Left ventricle myocardium superior (tissue), 1 donor: ENCODE measurements around the gene ULK4. TPM values are rescaled to one million over a fixed set of nuclear protein-coding genes. Genes with fewer than 3 reads are reported as not detected.
A peak's percentile ranks its signal among the peaks of the same experiment; 100 is the strongest.

ENCODE experiments used
- ATAC-seq: fragments of 200-7000 bp; cut with Tn5 transposase; one replicate; pipeline ENCODE4 v1.9.1; 2020; ENCODE audit warnings: mild to moderate bottlenecking, moderate library complexity
- DNase-seq: peaks from one replicate; pipeline ENCODE4 v3.0.0-alpha.2; 2020
- intact Hi-C: fragments of 100-400 bp; cut with micrococcal nuclease; formaldehyde crosslinking; loops from one replicate; pipeline ENCODE4 v1.11.0; 2022
- total RNA-seq: library from RNA; stranded (reverse); fragmentation: NEBNext Ultra II Directional; extraction: Animal tissue kit (Norgen Biotek cat#: 25700); gene quantifications from one replicate; pipeline ENCODE4 v1.2.1, GENCODE V29; 2021
- donor health status: DM: no; HTN: yes; CAD: no; lungs with severe emphysema.

The ULK4 gene
- total RNA-seq, 1 donor from 2014 or later = 1.5 TPM

- intact Hi-C loops = no loop called here
- ATAC-seq (no peak), DNase-seq (no peak)
These were observed 353.6 kb downstream of the ULK4 start for GRCh38 chr3:41608347-41608746.

- DNase-seq (no peak), ATAC-seq (no peak)
- intact Hi-C loops = no loop called here
These were observed 358.1 kb downstream of the ULK4 start for GRCh38 chr3:41603807-41604206.

- no peak for ATAC-seq
- intact Hi-C loops = no loop called here
- no peak for DNase-seq
These were observed 359.8 kb downstream of the ULK4 start for GRCh38 chr3:41602121-41602520.

GRCh38 chr3:41601404-41601987 lies 360.4 kb downstream of the ULK4 start:
- ATAC-seq (no peak), DNase-seq (no peak)
- intact Hi-C loops = no loop called here

GRCh38 chr3:41600616-41601015 lies 361.3 kb downstream of the ULK4 start:
- intact Hi-C loops = no loop called here
- no peak for ATAC-seq

GRCh38 chr3:41599127-41599484 lies 362.8 kb downstream of the ULK4 start:
- no peak for ATAC-seq
- intact Hi-C loops = no loop called here
- DNase-seq = no peak

More at GRCh38 chr3:41600616-41601015, 361.3 kb downstream of the ULK4 start:
- DNase-seq = no peak

GRCh38 chr3:41598402-41599126 lies 363.3 kb downstream of the ULK4 start:
- intact Hi-C loops = no loop called here
- DNase-seq = no peak
- peak; percentile 23 for ATAC-seq

- DNase-seq = no peak
- no peak for ATAC-seq
- intact Hi-C loops = no loop called here
These were observed 368.1 kb downstream of the ULK4 start for GRCh38 chr3:41593774-41594173.

- ATAC-seq (no peak), DNase-seq (no peak)
- intact Hi-C loops = no loop called here
These were observed 369.0 kb downstream of the ULK4 start for GRCh38 chr3:41592753-41593510.

GRCh38 chr3:41583014-41583413 lies 378.9 kb downstream of the ULK4 start:
- DNase-seq (no peak), ATAC-seq (no peak)
- intact Hi-C loops = no loop called here

GRCh38 chr3:41581700-41582099 lies 380.2 kb downstream of the ULK4 start:
- DNase-seq (no peak), ATAC-seq (no peak)
- intact Hi-C loops = no loop called here

GRCh38 chr3:41580274-41580959 lies 381.5 kb downstream of the ULK4 start:
- intact Hi-C loops = no loop called here
- DNase-seq (no peak), ATAC-seq (no peak)

- intact Hi-C loops = no loop called here
- DNase-seq (no peak), ATAC-seq (no peak)
These were observed 382.0 kb downstream of the ULK4 start for GRCh38 chr3:41579861-41580260.

GRCh38 chr3:41578798-41579197 lies 383.1 kb downstream of the ULK4 start:
- DNase-seq = no peak
- no peak for ATAC-seq
- intact Hi-C loops = no loop called here

GRCh38 chr3:41575724-41576123 lies 386.2 kb downstream of the ULK4 start:
- intact Hi-C loops = no loop called here
- ATAC-seq (peak; percentile 97), DNase-seq (peak; percentile 58)

GRCh38 chr3:41574900-41575299 lies 387.0 kb downstream of the ULK4 start:
- no peak for DNase-seq
- intact Hi-C loops = no loop called here
- ATAC-seq = no peak

- intact Hi-C loops = no loop called here
- no peak for ATAC-seq
These were observed 388.3 kb downstream of the ULK4 start for GRCh38 chr3:41573591-41573990.

GRCh38 chr3:41572092-41572491 lies 389.8 kb downstream of the ULK4 start:
- ATAC-seq = no peak
- intact Hi-C loops = no loop called here
- DNase-seq = no peak

More at GRCh38 chr3:41573591-41573990, 388.3 kb downstream of the ULK4 start:
- DNase-seq = no peak

- DNase-seq = no peak
- intact Hi-C loops = loop anchor here (10.0 kb wide), 1 partner anchor 845 kb away; no protein-coding TSS in a partner anchor
- ATAC-seq = no peak
These were observed 392.1 kb downstream of the ULK4 start for GRCh38 chr3:41569632-41570305.
